Astrocyte of the spinal cord (primary cell): Measurements from ENCODE around the gene GDF15.

Experiments used
- DNase-seq: peaks from one replicate; pipeline ENCODE4 v3.0.0; 2011; ENCODE audit warnings: low read depth, low spot score
- H3K4me3 ChIP-seq: 2 replicates; pipeline ENCODE4 v1.5.1; 2011; ENCODE audit warnings: low read depth, mild to moderate bottlenecking, low read length, moderate library complexity
- in situ Hi-C: cut with HindIII; loops from 2 replicates; pipeline ENCODE4 v1.10.0; 2017; ENCODE audit warnings: low sequenced_read_pairs
- TF ChIP-seq, protein P1 (sequence below): IDR thresholded peaks from 2 replicates; pipeline ENCODE4 v1.5.1; 2012; ENCODE audit warnings: low read depth, mild to moderate bottlenecking, low read length, inconsistent platforms

Gene GDF15

DNA sequence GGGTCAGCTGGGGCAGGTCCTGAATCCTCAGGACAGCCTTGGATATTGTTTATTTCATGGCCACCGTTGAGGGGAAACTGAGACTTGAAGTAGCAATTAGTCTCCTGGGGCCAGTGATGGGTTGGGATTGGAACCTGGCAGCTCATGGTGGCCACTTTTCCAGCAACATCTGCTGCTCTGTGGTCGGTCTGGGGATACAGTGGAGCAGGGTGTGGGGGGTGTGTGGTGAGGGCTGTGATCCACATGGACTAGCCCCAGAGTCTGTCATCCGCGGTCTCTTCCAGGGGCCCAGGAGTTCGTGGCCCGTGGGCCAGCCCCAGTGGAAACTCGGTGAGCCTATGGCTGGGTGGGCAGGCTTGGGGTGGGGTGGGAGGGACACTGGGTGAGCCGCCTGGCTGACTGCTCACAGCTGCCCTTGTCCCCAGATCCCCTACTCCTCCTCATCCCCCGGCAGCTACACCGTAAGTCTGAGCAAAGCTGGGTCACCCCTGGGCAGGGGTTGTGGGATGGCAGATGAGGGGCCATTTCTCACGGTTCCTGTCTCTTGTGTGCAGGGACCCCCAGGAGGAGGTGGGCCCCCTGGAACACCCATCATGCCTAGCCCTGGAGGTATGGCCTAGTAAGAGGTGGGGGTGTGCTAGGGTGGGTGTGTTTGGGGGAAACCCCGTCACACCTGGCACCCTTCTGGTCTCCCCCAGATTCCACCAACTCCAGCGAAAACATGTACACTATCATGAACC is 46.5 kb downstream of the GDF15 start:
- TF ChIP-seq, protein P1, sequence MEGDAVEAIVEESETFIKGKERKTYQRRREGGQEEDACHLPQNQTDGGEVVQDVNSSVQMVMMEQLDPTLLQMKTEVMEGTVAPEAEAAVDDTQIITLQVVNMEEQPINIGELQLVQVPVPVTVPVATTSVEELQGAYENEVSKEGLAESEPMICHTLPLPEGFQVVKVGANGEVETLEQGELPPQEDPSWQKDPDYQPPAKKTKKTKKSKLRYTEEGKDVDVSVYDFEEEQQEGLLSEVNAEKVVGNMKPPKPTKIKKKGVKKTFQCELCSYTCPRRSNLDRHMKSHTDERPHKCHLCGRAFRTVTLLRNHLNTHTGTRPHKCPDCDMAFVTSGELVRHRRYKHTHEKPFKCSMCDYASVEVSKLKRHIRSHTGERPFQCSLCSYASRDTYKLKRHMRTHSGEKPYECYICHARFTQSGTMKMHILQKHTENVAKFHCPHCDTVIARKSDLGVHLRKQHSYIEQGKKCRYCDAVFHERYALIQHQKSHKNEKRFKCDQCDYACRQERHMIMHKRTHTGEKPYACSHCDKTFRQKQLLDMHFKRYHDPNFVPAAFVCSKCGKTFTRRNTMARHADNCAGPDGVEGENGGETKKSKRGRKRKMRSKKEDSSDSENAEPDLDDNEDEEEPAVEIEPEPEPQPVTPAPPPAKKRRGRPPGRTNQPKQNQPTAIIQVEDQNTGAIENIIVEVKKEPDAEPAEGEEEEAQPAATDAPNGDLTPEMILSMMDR, result no peak
- no peak overlapping the region for H3K4me3 ChIP-seq
- in situ Hi-C loops, result no loop called here
- DNase-seq, result no peak

DNA sequence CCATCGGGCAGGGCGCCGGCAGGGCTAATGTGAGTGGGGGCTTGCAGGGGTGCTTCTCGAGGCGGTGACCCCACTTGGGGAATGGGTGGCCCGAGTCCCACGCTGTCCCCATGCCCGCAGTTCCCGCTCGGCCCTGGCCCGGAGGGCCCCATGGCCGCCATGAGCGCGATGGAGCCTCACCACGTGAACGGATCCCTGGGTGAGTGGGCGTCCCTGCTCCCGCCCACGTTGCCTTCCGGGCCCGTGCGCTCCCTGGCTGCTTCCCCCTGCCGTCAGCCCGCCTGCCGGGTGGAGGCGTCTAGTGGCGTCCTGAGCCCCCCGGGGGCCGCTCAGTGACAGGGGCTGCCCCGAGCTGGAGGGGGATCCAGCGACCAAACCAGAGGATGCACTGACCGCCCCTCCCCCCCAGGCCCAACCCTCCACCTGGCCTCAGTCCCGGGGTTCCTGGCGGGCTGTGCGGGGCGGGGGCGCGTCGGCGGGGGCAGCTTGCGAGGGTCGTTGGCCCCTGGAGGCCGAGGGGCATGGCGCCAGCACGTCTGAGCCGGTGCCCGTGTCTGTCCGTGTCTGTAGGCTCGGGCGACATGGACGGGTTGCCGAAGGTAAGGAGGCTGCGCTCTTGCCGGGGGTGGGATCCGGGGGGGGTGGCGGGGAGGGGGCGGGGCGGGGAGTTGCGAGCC is 47.2 kb downstream of the GDF15 start:
- DNase-seq, result no peak
- in situ Hi-C loops, result no loop called here
- peak overlapping the region; percentile 31 for H3K4me3 ChIP-seq
- TF ChIP-seq, protein P1, result no peak

DNA sequence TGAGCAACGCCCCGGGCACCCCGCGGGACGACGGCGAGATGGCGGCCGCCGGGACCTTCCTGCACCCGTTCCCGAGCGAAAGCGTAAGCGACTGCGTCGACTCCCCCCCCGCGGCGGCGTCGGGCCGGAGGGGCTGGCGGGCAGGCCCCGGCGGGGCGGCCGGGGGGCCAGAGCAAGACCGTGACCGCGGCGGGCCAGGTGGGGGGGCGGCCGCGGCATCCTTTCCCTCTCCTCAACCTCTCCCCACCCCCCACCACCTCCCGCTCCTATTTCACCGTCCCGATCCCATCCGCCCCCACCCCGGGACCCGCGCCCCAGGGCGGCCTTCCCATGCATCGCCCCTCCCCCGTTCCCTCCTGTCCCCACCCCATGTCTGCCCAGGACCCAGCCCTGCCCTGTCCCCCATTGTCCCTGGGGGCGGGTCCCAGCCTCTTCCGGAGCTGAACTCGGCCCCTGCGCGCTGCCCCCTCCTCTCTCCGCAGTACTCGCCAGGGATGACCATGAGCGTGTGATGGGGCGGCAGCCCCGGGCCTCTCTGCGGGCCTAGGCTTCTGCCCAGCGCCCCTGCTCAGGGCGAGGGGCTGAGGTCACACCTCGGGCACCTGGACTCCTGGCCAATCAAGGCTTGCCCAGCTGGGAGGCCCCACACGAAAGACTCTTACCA is 47.9 kb downstream of the GDF15 start:
- in situ Hi-C loops, result no loop called here

DNA sequence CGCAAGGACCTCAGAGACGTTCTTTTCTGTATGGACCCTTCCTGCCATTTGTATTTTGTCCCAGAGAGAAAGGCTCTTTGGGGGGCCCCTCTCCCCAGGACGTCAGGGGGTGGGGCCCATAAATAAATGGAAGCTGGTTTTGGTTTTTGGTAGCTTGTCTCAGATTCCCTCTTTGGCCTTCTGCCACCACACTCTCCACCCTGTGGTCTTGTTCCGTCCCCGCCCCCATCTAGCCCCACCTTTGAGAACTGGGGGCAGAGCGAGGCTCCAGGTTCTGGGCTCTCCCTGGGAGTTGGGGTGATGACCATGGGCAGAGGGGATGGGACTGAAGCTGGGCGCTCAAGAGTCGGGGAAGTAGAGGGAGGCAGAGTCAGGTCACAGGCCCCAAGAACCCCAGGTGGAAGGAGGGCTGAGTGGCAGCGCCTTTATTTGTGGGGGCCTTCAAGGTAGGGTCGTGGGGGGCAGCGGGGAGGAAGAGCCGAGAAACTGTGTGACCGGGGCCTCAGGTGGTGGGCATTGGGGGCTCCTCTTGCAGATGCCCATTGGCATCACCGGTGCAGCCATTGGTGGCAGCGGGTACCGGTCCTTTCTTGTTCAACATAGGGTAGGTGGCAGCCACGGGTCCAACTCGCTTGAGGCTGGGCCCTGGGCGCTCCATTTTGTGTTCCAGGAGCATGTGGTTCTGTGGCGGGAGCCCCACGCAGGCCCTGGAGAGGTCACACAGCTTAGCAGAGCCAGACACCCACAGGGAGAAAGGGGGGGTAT is 48.6 kb downstream of the GDF15 start:
- in situ Hi-C loops, result no loop called here
- TF ChIP-seq, protein P1, result no peak
- no peak for DNase-seq
- H3K4me3 ChIP-seq, result no peak overlapping the region

More for the DNA sequence above, 47.9 kb downstream of the GDF15 start:
- H3K4me3 ChIP-seq, result peak overlapping the region; percentile 31
- no peak for DNase-seq
- TF ChIP-seq, protein P1, result no peak

DNA sequence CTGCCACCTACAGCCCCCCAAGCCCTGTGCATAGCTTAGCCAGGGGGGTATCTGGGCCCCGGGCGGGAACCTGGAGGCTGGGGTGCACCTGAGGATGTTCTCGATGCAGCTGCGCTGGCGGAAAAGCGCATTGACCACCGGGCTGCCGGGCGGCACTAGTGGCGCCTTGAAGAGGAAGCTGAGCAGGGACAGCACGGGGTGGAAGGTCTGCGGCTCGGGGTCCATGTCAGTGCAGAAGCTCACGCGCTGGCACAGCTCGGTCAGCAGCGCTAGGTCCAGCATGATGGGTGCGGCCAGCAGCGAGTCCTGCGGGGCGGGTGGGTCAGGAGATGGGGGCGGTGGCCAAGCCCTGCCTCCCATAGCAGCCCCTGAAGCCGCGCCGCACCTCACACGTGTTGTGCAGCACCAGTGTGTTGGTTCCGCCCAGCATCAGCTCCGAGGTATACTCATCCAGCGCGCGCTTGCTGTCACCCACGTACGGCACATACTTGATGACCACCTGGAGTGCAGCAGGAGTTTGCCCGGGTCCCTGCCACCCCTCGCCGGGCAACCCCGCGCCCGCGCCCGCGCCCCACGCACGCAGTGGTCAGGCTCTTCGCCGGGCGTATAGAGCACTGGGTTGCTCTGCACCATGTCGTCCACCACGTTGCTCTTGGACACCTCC is 49.4 kb downstream of the GDF15 start:
- TF ChIP-seq, protein P1, result no peak
- DNase-seq, result no peak
- H3K4me3 ChIP-seq, result no peak overlapping the region
- in situ Hi-C loops, result no loop called here
